Measurements from ENCODE around the gene RTN4R. TPM values are rescaled to one million over a fixed set of nuclear protein-coding genes. Genes with fewer than 3 reads are reported as not detected.

The RTN4R gene
- polyA plus RNA-seq, 1 of the 3 experiments (the other 2 are of a cell fraction): 0.23 TPM

DNA sequence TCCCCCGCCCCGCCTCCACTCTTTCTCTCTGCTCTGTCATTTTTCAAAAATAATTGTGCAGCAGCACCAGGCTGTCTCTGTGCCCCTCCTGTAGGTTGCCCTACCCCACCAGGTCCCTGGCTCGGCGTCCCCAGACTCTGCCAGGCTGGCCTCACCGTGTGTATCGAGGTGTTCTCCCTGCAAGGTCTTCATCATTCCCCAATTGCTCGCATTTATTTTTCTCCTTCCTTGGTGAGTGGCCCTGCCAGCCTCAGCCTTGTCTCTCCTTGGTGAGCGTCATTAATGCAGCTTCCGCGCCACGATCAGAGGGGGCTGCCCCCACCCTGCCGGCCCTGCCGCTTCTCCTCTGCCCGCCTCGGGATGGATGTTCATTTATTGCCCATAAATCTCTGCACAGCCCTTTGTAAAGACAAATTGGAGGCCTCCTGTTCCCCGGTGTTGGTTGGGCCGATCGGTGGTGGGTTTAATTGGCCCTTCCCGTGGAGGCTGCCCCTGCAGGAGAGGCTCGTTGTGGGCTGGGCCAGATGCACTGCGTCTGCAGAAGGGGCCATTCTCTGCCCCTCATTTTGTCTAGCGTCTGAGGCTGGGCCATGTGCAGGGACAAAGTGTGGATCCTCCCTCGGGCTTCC lies 33.2 kb downstream of the RTN4R start:
- Histone ChIP-seq H3K4me2 (no peak overlapping the region), H3K4me3 (ENCODE audit: low read depth in 2 of 2, low read length in 1 of 2) (no peak overlapping the region), H3K79me2 (ENCODE audit: insufficient read depth) (no peaks in the 10 kb centered on the region), H2AFZ (ENCODE audit: low read depth) (no peak overlapping the region), H3K36me3 (replicated peaks in 1 of 2; ENCODE audit: control insufficient read depth in 1 of 2, insufficient read depth in 2 of 2, low read length in 1 of 2) (no peaks in the 10 kb centered on the region), H3K27ac (ENCODE audit: low read depth in 2 of 2, low read length in 1 of 2) (no peak overlapping the region), H3K9ac (no peak overlapping the region), H3K9me3 (no peaks in the 10 kb centered on the region), H3K9me2 (no peaks in the 10 kb centered on the region), H3K27me3 (ENCODE audit: insufficient read depth) (no peaks in the 10 kb centered on the region), H3F3A (replicated peaks; ENCODE audit: insufficient read depth) (no peaks in the 10 kb centered on the region), H4K20me1 (ENCODE audit: insufficient read depth) (no peaks in the 10 kb centered on the region), H3K4me1 (ENCODE audit: control insufficient read depth in 1 of 2, insufficient read depth in 2 of 2, low read depth in 1 of 2, low read length in 1 of 2) (peaks cover 0 to 16% of the 10 kb centered on the region in 2 experiments; a peak in 1 of 4 replicates)
- ChIA-PET POLR2A (no interaction called here), CTCF (no interaction called here)
- TF ChIP-seq CHD2 (IDR thresholded peaks at IDR 0.05; ENCODE audit: low read length, partially characterized antibody) (no peak), MEF2A (IDR thresholded peaks at IDR 0.05; ENCODE audit: borderline replicate concordance, low read depth) (no peak), EZH2phosphoT487 (IDR thresholded peaks at IDR 0.05; ENCODE audit: borderline replicate concordance, low read depth) (no peak), FOSL2 (IDR thresholded peaks at IDR 0.05; ENCODE audit: borderline replicate concordance, low read depth) (no peak), ELF1 (IDR thresholded peaks at IDR 0.05) (no peak), SIN3A (IDR thresholded peaks at IDR 0.05; ENCODE audit: borderline replicate concordance, low read depth, low read length) (no peak), EP300 (IDR thresholded peaks at IDR 0.05; ENCODE audit: borderline replicate concordance in 1 of 2, low read depth in 1 of 2, low read length in 1 of 2) (no peak), MXI1 (IDR thresholded peaks at IDR 0.05; ENCODE audit: low read depth, low read length) (no peak), RCOR1 (IDR thresholded peaks at IDR 0.05; ENCODE audit: low read length) (no peak), RAD21 (IDR thresholded peaks at IDR 0.05; ENCODE audit: low read length) (no peak), SMC3 (IDR thresholded peaks at IDR 0.05; ENCODE audit: low read depth, low read length) (no peak), GABPA (IDR thresholded peaks at IDR 0.05; ENCODE audit: low read depth) (no peak), NRF1 (IDR thresholded peaks at IDR 0.05; ENCODE audit: low read depth, low read length) (no peak), RXRA (IDR thresholded peaks at IDR 0.05; ENCODE audit: borderline replicate concordance, low read depth) (no peak), TEAD4 (IDR thresholded peaks at IDR 0.05; ENCODE audit: borderline replicate concordance, insufficient read depth) (no peak)
- TF ChIP-seq, protein P1, sequence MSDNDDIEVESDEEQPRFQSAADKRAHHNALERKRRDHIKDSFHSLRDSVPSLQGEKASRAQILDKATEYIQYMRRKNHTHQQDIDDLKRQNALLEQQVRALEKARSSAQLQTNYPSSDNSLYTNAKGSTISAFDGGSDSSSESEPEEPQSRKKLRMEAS (IDR thresholded peaks at IDR 0.05; ENCODE audit: low read depth): no peak
- TF ChIP-seq, protein P2, sequence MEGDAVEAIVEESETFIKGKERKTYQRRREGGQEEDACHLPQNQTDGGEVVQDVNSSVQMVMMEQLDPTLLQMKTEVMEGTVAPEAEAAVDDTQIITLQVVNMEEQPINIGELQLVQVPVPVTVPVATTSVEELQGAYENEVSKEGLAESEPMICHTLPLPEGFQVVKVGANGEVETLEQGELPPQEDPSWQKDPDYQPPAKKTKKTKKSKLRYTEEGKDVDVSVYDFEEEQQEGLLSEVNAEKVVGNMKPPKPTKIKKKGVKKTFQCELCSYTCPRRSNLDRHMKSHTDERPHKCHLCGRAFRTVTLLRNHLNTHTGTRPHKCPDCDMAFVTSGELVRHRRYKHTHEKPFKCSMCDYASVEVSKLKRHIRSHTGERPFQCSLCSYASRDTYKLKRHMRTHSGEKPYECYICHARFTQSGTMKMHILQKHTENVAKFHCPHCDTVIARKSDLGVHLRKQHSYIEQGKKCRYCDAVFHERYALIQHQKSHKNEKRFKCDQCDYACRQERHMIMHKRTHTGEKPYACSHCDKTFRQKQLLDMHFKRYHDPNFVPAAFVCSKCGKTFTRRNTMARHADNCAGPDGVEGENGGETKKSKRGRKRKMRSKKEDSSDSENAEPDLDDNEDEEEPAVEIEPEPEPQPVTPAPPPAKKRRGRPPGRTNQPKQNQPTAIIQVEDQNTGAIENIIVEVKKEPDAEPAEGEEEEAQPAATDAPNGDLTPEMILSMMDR (IDR thresholded peaks at IDR 0.05): no peak
- TF ChIP-seq, protein P3, sequence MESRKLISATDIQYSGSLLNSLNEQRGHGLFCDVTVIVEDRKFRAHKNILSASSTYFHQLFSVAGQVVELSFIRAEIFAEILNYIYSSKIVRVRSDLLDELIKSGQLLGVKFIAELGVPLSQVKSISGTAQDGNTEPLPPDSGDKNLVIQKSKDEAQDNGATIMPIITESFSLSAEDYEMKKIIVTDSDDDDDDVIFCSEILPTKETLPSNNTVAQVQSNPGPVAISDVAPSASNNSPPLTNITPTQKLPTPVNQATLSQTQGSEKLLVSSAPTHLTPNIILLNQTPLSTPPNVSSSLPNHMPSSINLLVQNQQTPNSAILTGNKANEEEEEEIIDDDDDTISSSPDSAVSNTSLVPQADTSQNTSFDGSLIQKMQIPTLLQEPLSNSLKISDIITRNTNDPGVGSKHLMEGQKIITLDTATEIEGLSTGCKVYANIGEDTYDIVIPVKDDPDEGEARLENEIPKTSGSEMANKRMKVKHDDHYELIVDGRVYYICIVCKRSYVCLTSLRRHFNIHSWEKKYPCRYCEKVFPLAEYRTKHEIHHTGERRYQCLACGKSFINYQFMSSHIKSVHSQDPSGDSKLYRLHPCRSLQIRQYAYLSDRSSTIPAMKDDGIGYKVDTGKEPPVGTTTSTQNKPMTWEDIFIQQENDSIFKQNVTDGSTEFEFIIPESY (IDR thresholded peaks at IDR 0.05; ENCODE audit: borderline replicate concordance, low read depth): no peak
- TF ChIP-seq, protein P4, sequence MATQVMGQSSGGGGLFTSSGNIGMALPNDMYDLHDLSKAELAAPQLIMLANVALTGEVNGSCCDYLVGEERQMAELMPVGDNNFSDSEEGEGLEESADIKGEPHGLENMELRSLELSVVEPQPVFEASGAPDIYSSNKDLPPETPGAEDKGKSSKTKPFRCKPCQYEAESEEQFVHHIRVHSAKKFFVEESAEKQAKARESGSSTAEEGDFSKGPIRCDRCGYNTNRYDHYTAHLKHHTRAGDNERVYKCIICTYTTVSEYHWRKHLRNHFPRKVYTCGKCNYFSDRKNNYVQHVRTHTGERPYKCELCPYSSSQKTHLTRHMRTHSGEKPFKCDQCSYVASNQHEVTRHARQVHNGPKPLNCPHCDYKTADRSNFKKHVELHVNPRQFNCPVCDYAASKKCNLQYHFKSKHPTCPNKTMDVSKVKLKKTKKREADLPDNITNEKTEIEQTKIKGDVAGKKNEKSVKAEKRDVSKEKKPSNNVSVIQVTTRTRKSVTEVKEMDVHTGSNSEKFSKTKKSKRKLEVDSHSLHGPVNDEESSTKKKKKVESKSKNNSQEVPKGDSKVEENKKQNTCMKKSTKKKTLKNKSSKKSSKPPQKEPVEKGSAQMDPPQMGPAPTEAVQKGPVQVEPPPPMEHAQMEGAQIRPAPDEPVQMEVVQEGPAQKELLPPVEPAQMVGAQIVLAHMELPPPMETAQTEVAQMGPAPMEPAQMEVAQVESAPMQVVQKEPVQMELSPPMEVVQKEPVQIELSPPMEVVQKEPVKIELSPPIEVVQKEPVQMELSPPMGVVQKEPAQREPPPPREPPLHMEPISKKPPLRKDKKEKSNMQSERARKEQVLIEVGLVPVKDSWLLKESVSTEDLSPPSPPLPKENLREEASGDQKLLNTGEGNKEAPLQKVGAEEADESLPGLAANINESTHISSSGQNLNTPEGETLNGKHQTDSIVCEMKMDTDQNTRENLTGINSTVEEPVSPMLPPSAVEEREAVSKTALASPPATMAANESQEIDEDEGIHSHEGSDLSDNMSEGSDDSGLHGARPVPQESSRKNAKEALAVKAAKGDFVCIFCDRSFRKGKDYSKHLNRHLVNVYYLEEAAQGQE (IDR thresholded peaks at IDR 0.05; ENCODE audit: low read depth, low read length): no peak
- WGBS (ENCODE audit: low lambda C conversion rate): 69% methylated on average over 22 of the region's 23 CpGs
- DNase-seq: no peak
